GM19240 (cell line): ENCODE data around the gene KIF26A.

Source experiments
- DNase-seq: peaks from one replicate; pipeline ENCODE4 v3.0.0; 2011; ENCODE audit warnings: low spot score; ENCODE audit not compliant: insufficient read length

KIF26A gene

GRCh38 chr14:104175811-104176210 lies 37.4 kb downstream of the KIF26A start:
- DNase-seq: no peak

DNA sequence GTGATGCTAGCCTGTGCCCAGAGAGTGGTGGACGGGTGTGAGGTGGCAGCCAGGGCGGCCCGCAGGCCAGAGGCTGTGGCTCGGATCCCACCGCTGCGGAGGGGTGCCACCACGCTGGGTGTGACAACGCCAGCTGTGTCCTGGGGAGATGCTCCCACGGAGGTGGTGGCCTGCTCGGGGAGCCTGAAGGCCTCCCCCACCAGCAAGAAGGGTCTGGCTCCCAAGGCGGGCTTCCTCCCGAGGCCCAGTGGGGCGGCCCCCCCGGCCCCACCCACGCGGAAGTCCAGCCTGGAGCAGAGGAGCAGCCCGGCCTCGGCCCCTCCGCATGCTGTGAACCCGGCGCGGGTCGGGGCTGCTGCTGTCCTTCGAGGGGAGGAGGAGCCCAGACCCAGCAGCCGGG lies 38.2 kb downstream of the KIF26A start:
- no peak for DNase-seq

GRCh38 chr14:104177411-104177810 lies 39.0 kb downstream of the KIF26A start:
- no peak for DNase-seq

- no peak for DNase-seq
Measured at GRCh38 chr14:104178279-104178678, 39.9 kb downstream of the KIF26A start.

GRCh38 chr14:104179126-104179525 lies 40.7 kb downstream of the KIF26A start:
- no peak for DNase-seq

GRCh38 chr14:104179564-104180129 lies 41.3 kb downstream of the KIF26A start:
- DNase-seq: no peak

DNA sequence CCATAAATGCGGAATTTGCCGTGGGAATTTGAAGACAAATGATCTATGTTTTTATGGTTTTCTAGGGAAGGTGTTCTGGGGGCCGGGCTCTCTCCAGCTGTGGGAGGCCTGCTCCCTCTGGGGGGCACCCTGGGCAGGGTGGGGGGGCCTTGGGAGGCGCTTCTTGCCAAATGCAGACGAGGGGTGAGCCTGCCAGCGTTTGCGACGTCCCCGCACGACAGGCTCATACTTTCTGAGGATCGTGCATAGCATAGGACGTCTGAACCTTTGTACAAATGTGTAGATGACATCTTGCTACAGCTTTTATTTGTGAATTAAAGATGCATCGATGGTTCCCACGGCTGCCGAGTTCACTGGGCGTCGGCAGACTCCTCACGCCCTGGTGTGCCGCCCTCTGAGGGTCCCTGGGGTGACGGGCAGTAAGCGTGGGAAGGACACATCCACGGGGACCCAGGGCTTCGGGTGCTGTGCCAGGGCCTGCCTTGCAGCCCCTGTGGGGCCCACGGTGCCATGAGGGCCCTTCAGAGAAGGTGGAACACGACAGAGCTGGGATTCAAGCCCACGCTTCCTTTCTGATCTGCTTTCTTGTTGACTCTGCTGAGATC lies 42.3 kb downstream of the KIF26A start:
- DNase-seq: no peak

DNA sequence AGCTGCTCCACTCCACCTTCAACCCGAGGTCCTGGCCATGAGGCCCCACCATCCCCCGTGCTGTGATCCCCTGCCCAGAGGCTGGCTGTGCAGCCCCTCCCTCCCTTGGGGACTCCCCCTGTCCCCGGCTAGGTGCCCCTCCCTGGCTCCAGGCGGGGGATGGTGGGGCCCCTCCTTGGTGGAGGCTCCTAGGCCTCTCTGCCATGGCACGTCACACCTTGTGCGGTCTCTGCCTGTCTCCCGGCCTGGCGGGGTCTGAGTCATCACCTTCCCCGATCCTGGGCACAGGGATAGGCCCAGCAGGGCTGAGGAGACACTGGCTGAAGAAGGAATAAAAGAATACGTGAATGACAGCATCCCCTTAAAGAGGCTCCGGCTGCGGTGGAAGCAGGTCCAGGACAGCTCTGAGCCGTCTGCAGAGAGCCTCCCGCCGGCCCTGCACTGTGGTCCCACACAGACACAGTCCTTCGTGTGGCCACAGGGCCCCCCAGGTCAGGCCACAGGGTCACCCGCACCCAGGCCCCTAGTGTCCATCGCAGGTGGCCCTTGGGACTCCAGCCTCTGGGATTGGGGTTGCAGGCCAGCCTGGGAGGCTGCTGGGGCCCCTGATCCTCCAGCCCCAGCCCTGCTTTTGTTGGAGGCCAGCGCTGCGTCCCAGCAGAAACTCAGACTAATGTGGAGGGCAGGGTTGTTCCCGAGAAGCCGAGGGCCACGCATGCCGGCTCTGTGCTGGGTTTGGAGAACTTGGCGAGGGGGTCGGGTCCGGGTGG lies 43.6 kb downstream of the KIF26A start:
- no peak for DNase-seq

DNA sequence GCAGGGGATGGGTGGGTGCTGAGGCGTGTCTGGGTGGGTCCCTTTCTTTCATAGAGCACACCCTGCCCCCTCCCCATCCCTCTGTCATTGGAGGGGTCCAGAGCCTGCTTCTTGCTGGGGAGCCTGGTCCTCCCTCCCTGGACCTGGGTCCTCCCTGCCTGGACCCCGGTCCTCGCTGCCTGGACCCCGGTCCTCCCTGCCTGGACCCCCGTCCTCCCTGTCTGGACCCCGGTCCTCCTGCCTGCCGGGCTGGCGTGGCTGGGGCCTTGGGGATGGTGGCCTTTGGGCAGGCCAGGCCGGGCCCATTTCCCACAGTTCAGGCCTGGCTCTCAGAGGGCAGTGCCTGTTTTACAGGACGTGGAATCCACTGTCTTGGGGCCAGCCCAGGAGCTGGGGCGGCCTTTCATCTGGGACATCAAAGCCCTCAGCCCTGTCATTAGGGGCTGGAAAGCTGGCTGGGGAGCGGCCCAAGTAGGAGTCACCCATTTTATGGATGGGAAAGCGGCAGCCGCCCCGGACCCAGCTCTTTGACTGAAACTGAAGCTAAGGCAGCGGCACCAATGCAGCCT lies 44.6 kb downstream of the KIF26A start:
- no peak for DNase-seq

DNA sequence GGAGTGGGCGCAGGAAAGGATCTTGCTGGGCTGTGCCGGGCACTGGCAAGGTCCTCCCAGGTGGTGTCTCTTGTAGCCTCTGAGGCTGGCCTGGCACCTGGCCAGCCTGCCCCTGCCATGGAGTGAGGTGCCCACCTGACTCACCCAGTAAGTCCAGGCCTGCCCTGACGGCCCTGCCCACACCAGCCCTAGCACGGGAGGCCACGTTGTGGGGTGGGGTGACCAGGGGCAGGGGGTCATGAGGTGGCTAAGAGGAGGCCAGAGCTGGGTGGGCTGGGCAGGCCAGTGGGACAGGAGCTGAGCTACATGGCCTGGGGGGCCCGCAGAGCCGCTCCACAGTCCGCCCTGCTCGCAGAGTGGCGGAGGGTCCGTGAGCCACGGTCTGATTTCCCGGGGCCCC lies 45.4 kb downstream of the KIF26A start:
- no peak for DNase-seq

GRCh38 chr14:104184506-104184905 lies 46.1 kb downstream of the KIF26A start:
- no peak for DNase-seq

DNA sequence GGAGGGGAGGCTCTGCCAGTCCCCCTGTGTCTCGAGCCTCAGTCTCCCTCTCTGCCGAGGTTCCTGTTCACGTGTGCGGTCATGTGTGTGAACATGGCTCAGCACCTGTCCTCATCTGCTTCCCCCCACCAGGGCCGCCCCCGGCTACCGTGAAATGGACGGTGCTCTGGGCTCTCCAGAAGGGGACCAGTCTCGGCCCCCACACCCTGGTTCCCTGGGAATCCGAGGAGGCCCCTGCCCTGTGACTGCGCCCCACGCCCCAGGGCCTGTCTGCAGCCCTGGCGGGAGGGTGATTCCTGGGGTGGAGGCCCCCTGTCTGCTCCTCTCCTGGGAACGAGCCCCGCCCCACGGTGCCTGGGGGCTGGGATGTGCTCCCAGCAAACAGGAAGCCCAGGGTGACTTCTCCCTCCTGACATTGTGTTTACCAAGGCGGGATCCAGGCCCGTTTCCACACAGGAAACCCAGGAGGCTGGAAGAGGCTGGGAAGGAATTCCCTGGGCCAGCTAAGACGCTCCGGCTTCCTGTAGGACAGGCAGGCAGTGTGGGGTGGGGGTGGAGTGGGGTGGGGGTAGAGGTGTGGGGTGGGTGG lies 46.6 kb downstream of the KIF26A start:
- DNase-seq: no peak

DNA sequence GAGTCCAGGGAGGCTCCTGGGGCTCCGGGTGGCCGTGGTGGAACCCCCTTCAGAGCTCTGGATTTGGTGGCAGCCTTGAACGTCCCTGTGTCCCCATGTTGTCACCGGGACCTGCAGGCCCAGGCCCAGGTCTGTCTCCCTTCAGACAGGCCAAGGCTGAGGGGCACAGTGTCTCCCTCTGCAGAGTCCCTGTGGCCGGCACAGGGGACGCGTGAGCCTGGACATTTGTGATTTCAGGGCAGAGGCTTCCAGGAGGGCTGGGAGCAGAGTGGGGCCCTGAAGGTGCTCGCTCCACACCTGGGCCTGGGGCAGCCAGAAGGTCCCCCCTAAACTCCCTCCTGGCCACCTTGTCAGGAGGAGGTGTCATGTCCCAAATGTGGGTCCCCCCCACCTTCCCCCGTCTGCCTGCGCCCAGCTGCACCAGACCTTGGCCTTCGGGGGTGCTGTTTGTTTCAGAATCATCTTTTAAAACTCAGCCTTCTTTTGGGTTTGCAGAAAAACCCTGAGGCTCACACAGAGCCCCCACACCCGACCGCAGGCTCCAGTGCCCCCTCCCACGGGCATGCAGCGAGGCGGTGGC lies 47.6 kb downstream of the KIF26A start:
- DNase-seq: no peak

- DNase-seq: no peak
Measured at GRCh38 chr14:104186575-104186974, 48.2 kb downstream of the KIF26A start.

- DNase-seq: no peak
Measured at GRCh38 chr14:104187121-104187889, 48.9 kb downstream of the KIF26A start.

- no peak for DNase-seq
Measured at GRCh38 chr14:104187931-104188726, 49.7 kb downstream of the KIF26A start.

- DNase-seq: no peak
Measured at GRCh38 chr14:104188727-104189400, 50.5 kb downstream of the KIF26A start.

- no peak for DNase-seq
Measured at GRCh38 chr14:104189629-104190335, 51.4 kb downstream of the KIF26A start.

DNA sequence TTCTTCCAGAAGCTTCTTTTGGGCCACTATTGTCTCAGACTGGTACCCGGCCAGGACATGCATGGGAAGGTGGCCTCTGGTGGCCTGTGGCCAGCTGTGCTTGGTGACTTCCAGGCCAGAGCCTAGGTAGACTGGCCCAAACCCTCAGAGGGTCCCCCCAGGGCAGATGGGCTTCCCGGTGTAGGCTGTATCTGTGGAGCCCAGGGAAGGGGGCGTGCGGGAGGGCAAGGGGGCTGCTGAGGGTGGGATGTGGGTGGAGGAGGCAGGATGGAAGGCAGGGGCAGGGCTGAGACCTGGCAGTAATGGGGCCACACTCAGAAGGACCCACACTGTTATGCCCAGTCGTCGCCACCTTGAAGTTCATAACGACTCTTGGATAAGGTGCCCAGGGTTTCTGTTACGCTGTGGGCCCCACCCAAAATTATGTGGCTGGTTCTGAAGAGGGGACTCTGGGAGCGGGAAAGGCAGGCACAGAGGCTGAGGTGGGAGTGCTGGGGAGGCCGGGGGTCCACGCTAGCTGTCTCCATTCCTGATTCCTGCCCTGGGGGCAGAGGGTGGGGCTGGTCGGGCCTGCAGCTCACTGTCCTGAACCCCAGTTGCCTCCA lies 52.1 kb downstream of the KIF26A start:
- no peak for DNase-seq
